ENCODE data around the gene GLTP.
A peak's percentile ranks its signal among the peaks of the same experiment; 100 is the strongest.
"Not testable (repeated sequence)": the region's sequence is repeated elsewhere in the genome, so short reads cannot be mapped to it uniquely, and the experiment has no call there.

The GLTP gene

GRCh38 chr12:109892165-109892715, 11.9 kb upstream of the GLTP start:
- H3K4me1 Mint-ChIP-seq = peaks cover 39% of the 10 kb centered on the region
- H3K27me3 Mint-ChIP-seq = no peaks in the 10 kb centered on the region
- H3K36me3 Mint-ChIP-seq = no peaks in the 10 kb centered on the region
- peak overlapping the region; percentile 35 for H3K27ac Mint-ChIP-seq
- no peaks in the 10 kb centered on the region for H3K9me3 Mint-ChIP-seq
- no peak overlapping the region for H3K4me3 Mint-ChIP-seq

GRCh38 chr12:109891731-109892130, 11.4 kb upstream of the GLTP start:
- H3K27ac Mint-ChIP-seq = peak overlapping the region; percentile 12
- not testable (repeated sequence) for H3K27me3 Mint-ChIP-seq

DNA sequence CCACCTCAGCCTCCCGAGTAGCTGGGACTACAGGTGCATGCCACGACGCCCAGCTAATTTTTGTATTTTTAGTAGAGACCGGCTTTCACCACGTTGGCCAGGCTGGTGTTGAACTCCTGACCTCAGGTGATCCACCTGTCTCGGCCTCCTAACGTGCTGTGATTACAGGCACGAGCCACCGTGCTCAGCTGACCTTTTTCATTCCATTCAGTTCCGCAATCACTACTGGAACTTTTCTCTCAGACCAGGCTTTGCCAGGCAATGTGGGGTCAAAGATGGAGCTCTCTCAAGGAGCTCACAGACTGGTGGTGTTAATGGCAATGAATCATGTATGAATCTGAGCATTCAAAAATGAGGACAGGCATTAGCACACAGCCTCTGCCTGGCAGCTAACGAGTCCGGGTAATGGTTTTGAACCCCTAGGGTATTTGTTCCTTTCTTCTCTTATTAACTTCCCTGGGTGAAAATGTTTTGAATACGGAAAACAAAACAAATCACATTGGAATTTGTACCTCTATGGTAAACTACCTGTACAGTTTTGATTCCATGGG, 10.4 kb upstream of the GLTP start:
- Mint-ChIP-seq H3K36me3 (no peaks in the 10 kb centered on the region), H3K4me3 (no peak overlapping the region), H3K27ac (peak overlapping the region; percentile 46)

More at GRCh38 chr12:109891731-109892130, 11.4 kb upstream of the GLTP start:
- H3K4me1 Mint-ChIP-seq = peaks cover 39% of the 10 kb centered on the region
- H3K4me3 Mint-ChIP-seq, H3K9me3 Mint-ChIP-seq, H3K36me3 Mint-ChIP-seq: not testable (repeated sequence)

DNA sequence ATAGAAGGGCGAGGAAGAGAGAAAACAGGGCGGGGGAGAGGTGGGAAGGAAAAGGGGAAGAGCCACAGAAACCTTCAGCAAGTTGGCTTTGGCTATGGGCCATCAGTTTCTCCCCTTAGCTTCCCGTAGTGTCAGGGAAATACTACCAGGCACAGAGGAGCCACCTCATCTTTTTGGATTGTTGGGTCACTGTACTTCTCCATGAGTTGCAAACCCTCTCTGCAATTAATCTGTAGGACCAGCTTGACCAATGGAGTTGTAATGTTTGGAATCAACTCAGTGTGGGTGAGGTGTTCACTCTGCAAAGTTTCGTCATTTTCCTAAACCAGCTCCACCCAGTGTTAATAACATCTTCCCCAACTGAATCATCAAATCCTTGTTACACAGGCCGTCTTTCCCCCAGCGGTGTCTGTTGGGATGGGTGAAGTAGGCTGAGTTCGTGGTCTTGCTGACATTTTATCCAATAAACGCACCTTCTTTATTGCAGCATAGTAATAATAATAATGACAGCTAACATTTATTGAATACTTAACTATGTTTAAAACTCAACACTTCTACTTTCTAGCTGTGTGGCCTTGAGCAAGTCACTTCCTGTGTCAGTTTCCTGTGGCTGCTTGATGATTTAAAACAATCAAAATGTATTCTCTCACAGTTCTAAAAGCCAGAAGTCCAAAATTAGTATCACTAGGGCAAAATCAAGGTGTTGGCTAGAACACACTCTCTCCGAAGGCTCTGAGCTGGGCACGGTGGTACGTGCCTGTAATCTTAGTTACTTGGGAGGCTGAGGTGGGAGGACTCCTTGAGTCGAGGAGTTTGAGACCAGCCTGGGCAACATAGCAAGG, 8.1 kb upstream of the GLTP start:
- Mint-ChIP-seq H3K27me3 (no peaks in the 10 kb centered on the region), H3K36me3 (no peaks in the 10 kb centered on the region), H3K4me3 (peak overlapping the region; percentile 70), H3K4me1 (peaks cover 37% of the 10 kb centered on the region), H3K27ac (peak overlapping the region; percentile 87), H3K9me3 (no peaks in the 10 kb centered on the region)

More for the DNA sequence above, 10.4 kb upstream of the GLTP start:
- H3K4me1 Mint-ChIP-seq = peaks cover 39% of the 10 kb centered on the region
- H3K27me3 Mint-ChIP-seq = no peaks in the 10 kb centered on the region
- no peaks in the 10 kb centered on the region for H3K9me3 Mint-ChIP-seq

- Mint-ChIP-seq H3K27me3 (no peaks in the 10 kb centered on the region), H3K9me3 (no peaks in the 10 kb centered on the region), H3K4me3 (no peak overlapping the region), H3K27ac (no peak overlapping the region), H3K36me3 (no peaks in the 10 kb centered on the region), H3K4me1 (peaks cover 33% of the 10 kb centered on the region)
Measured at GRCh38 chr12:109885616-109886015, 5.3 kb upstream of the GLTP start.

DNA sequence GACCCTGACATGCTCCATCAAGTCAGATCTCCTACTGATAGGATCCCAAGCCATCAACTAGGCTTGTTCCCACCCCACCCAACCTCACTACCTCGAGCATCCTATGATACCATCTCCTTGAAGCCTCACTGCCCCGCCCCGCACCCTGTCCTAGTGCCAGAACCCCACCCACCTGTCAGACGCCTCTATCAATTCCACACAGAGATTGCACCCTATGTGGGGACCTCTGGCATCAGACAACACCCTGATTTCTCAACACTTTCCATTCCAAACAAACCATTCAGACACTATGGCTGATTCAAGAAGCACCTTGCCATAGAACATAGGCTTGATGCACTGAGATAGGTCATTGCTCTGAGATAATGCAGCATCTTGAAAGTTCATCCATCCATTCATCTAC, 3.1 kb upstream of the GLTP start:
- no peak overlapping the region for H3K27ac Mint-ChIP-seq
- no peaks in the 10 kb centered on the region for H3K27me3 Mint-ChIP-seq
- H3K9me3 Mint-ChIP-seq = no peaks in the 10 kb centered on the region
- H3K36me3 Mint-ChIP-seq = no peaks in the 10 kb centered on the region
- H3K4me1 Mint-ChIP-seq = peaks cover 35% of the 10 kb centered on the region
- H3K4me3 Mint-ChIP-seq = no peak overlapping the region

DNA sequence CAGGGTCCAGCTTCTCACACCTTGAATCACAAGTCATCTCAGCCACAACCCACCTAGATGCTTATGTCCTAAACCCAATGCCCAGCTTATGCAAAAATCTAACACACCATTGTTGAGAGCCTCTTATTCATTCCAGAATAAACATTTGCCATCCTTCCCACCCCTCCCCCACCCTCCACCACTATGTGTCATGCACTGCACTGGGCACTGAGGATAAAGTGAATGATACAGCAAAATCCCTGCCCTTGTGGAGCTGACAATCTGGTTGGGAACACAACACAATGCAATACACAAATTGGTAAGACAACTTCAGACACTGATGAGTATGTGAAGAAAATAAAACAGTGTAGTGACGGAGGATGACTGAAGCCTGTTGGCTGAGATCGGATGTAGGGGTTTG, 1.4 kb upstream of the GLTP start:
- H3K27ac Mint-ChIP-seq = peak overlapping the region; percentile 70
- H3K36me3 Mint-ChIP-seq = no peaks in the 10 kb centered on the region
- H3K4me1 Mint-ChIP-seq = peaks cover 41% of the 10 kb centered on the region
- H3K9me3 Mint-ChIP-seq = no peaks in the 10 kb centered on the region
- H3K27me3 Mint-ChIP-seq = no peaks in the 10 kb centered on the region
- H3K4me3 Mint-ChIP-seq = peak overlapping the region; percentile 87

DNA sequence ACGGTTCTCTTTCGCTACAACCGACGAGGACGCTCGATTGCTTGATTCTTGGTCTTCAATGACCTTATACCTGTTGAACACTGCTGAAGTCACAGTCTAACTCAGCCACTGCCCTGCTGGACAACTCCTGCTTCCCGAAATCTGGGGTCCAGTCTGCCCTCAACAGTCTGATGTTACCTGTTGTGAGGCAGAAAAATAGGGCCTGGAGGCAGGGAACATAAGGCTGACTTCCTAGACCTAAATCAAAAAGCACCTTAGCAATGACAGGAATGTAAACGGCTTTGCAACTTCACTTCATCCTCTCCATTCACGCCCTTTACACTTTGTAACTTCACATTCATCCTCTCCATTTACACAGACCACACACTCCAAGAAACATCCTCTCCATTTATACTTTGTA, 597 bp upstream of the GLTP start:
- Mint-ChIP-seq H3K9me3 (no peaks in the 10 kb centered on the region), H3K36me3 (no peaks in the 10 kb centered on the region), H3K4me3 (peak overlapping the region; percentile 87), H3K27me3 (no peaks in the 10 kb centered on the region), H3K4me1 (peaks cover 47% of the 10 kb centered on the region), H3K27ac (peak overlapping the region; percentile 70)

- Mint-ChIP-seq H3K9me3 (no peaks in the 10 kb centered on the region), H3K4me3 (peak overlapping the region; percentile 96), H3K4me1 (peaks cover 61% of the 10 kb centered on the region), H3K27me3 (no peaks in the 10 kb centered on the region), H3K27ac (peak overlapping the region; percentile 83), H3K36me3 (no peaks in the 10 kb centered on the region)
Measured at GRCh38 chr12:109879351-109880042, 844 bp downstream of the GLTP start.

- Mint-ChIP-seq H3K9me3 (no peaks in the 10 kb centered on the region), H3K4me3 (peak overlapping the region; percentile 96), H3K36me3 (no peaks in the 10 kb centered on the region), H3K4me1 (peaks cover 63% of the 10 kb centered on the region), H3K27ac (peak overlapping the region; percentile 51), H3K27me3 (no peaks in the 10 kb centered on the region)
Measured at GRCh38 chr12:109878749-109879148, 1.6 kb downstream of the GLTP start.

DNA sequence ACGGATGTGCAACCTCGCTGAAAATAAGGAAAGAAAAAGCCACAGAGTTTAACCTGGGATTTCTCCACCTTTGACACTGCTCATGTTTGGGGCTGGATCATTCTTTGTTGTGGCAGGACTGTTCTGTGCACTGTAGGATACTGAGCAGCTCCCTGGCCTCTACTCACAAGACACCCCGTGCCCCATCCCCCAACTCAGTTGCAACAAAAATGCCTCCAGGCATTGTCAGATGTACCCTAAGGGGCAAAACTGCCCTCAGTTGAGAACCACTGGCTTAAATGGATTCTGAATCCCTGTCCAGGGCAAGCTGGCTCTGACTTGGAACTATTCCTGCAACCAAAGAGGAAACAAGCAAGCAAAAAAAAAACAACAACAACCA, 2.1 kb downstream of the GLTP start:
- Mint-ChIP-seq H3K36me3 (no peaks in the 10 kb centered on the region), H3K4me3 (peak overlapping the region; percentile 96), H3K4me1 (peaks cover 63% of the 10 kb centered on the region), H3K27me3 (no peaks in the 10 kb centered on the region), H3K27ac (no peak overlapping the region), H3K9me3 (no peaks in the 10 kb centered on the region)

GRCh38 chr12:109877504-109878246, 2.7 kb downstream of the GLTP start:
- no peaks in the 10 kb centered on the region for H3K9me3 Mint-ChIP-seq
- H3K27ac Mint-ChIP-seq = no peak overlapping the region
- H3K36me3 Mint-ChIP-seq = no peaks in the 10 kb centered on the region
- H3K4me3 Mint-ChIP-seq = peak overlapping the region; percentile 63
- no peaks in the 10 kb centered on the region for H3K27me3 Mint-ChIP-seq
- H3K4me1 Mint-ChIP-seq = peaks cover 64% of the 10 kb centered on the region

GRCh38 chr12:109876406-109876805, 3.9 kb downstream of the GLTP start:
- peaks cover 70% of the 10 kb centered on the region for H3K4me1 Mint-ChIP-seq

DNA sequence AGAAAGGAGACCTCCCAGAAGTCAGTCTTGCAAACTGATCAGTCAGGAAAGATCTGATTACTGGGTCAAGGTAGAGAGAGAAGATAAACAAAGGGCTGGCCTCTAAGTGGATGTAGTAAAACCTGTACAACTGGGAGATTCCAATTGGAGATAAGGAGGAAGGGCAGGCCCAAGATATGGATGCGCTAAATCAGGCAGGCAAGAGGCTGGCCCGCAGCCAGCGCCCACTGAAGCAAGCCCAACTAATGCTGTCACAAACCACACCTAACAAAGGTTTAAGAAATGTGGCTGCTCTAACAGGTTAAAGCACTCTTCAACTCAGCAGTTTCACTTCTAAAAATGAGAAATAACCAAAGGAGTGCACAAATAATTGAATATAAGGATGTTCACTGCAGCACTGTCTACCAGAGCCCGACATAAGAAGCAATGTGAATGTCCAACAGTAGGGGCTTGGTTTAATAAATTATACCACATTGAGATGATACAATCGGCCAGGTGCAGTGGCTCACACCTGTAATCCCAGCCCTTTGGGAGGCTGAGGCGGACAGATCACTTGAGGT, 4.7 kb downstream of the GLTP start:
- no peaks in the 10 kb centered on the region for H3K27me3 Mint-ChIP-seq
- H3K36me3 Mint-ChIP-seq = peaks cover 5% of the 10 kb centered on the region
- no peaks in the 10 kb centered on the region for H3K9me3 Mint-ChIP-seq
- no peak overlapping the region for H3K27ac Mint-ChIP-seq
- no peak overlapping the region for H3K4me3 Mint-ChIP-seq
- peaks cover 67% of the 10 kb centered on the region for H3K4me1 Mint-ChIP-seq

More at GRCh38 chr12:109876406-109876805, 3.9 kb downstream of the GLTP start:
- no peaks in the 10 kb centered on the region for H3K9me3 Mint-ChIP-seq
- peak overlapping the region; percentile 43 for H3K27ac Mint-ChIP-seq
- H3K27me3 Mint-ChIP-seq = no peaks in the 10 kb centered on the region
- H3K36me3 Mint-ChIP-seq = peaks cover 4% of the 10 kb centered on the region
- H3K4me3 Mint-ChIP-seq = no peak overlapping the region

DNA sequence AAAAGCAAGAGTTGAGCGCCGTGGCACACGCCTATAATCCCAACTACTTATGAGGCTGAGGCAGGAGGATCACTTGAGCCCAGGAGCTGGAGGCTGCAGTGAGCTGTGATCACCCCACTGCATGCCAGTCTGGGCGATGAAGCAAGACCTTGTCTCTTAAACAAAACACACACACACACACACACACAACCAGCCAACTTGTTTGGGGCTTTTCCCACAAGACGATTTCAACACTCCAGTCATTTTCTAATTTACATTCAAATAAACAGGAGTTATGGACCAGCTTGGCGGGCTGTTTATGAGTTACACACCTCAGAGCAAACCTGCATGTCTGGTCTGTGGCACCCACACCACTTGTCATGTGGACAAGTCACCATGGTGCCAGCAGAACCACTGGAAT, 6.7 kb downstream of the GLTP start:
- H3K4me1 Mint-ChIP-seq = peaks cover 55% of the 10 kb centered on the region

More for the DNA sequence above, 6.7 kb downstream of the GLTP start:
- Mint-ChIP-seq H3K27me3 (no peaks in the 10 kb centered on the region), H3K9me3 (no peaks in the 10 kb centered on the region), H3K4me3 (no peak overlapping the region), H3K36me3 (peaks cover 8% of the 10 kb centered on the region), H3K27ac (no peak overlapping the region)

All from activated naive CD4-positive, alpha-beta T cell treated with anti-CD3 and anti-CD28 coated beads, Interleukin-2, amount 50 U/mL, for 24 hours (primary cell).